H1 (cell line): ENCODE results near the gene THSD1. TPM values are rescaled to one million over a fixed set of nuclear protein-coding genes. Genes with fewer than 3 reads are reported as not detected.
A peak's percentile ranks its signal among the peaks of the same experiment; 100 is the strongest.

Source experiments
- CTCF ChIA-PET: fragments of 300-600 bp; sonication (Branson Sonifier 250); formaldehyde crosslinking; loops from one replicate; lab custom pipeline; 2021; ENCODE audit not compliant: partially characterized antibody; lab: Charles Lee
- POLR2A ChIA-PET: fragments of 300-600 bp; sonication (Branson Sonifier 250); formaldehyde crosslinking; loops from one replicate; lab custom pipeline; 2021; ENCODE audit warnings: inconsistent platforms; ENCODE audit not compliant: partially characterized antibody; lab: Charles Lee
- DNase-seq, 2 experiments: peaks; one replicate each; pipeline versions ENCODE4 v3.0.0 to v3.0.0-alpha.2; 2010 to 2022; ENCODE audit warnings: low spot score in 2 of 2, low read depth in 1 of 2, mixed read lengths in 1 of 2
- FAIRE-seq: peaks from 2 replicates; lab custom pipeline; 2011; peaks lifted over from hg19 to GRCh38; lab: Jason Lieb, UNC
- H2AFZ ChIP-seq: 2 replicates; pipeline ENCODE4 v1.8.1; 2012; ENCODE audit warnings: low read length, inconsistent platforms
- H2AK5ac ChIP-seq: 2 replicates; pipeline ENCODE4 v1.6.1; 2013; ENCODE audit warnings: low read depth, low read length
- H2BK120ac ChIP-seq: replicated peaks from 2 replicates; pipeline ENCODE3; 2013; ENCODE audit warnings: low read depth, low read length, inconsistent platforms
- H2BK12ac ChIP-seq: 2 replicates; pipeline ENCODE4 v1.6.1; 2013; ENCODE audit warnings: low read depth, low read length
- H2BK15ac ChIP-seq: 2 replicates; pipeline ENCODE4 v1.6.1; 2013; ENCODE audit warnings: low read length
- H2BK20ac ChIP-seq: 2 replicates; pipeline ENCODE4 v1.6.1; 2013; ENCODE audit warnings: low read length
- H2BK5ac ChIP-seq: 2 replicates; pipeline ENCODE4 v1.6.1; 2013; ENCODE audit warnings: low read depth, low read length
- H3K14ac ChIP-seq: 2 replicates; pipeline ENCODE4 v1.6.1; 2013; ENCODE audit warnings: inconsistent platforms; ENCODE audit not compliant: insufficient read length
- H3K18ac ChIP-seq: 2 replicates; pipeline ENCODE4 v1.6.1; 2013; ENCODE audit warnings: low read length; ENCODE audit errors: extremely low read depth
- H3K23ac ChIP-seq: 2 replicates; pipeline ENCODE4 v1.6.1; 2013; ENCODE audit warnings: inconsistent platforms; ENCODE audit not compliant: insufficient read length
- H3K23me2 ChIP-seq: 2 replicates; pipeline ENCODE4 v1.6.1; 2013; ENCODE audit warnings: low read depth, low read length
- H3K27ac ChIP-seq: 2 replicates; pipeline ENCODE4 v1.6.1; 2011; ENCODE audit warnings: low read depth, low read length, inconsistent platforms
- H3K27me3 ChIP-seq, 4 experiments: replicated peaks in 1 of 4; 1 replicate in 1 of 4; 2 replicates in 3 of 4; pipeline versions ENCODE4 v1.6.1 to v1.8.1; 2011 to 2013; ENCODE audit warnings: low read length in 3 of 4, mild to moderate bottlenecking in 3 of 4, inconsistent platforms in 2 of 4, mixed read lengths in 2 of 4, moderate library complexity in 1 of 4; ENCODE audit not compliant: control insufficient read depth in 3 of 4, insufficient read depth in 3 of 4; ENCODE audit errors: extremely low read depth in 1 of 4
- H3K36me3 ChIP-seq, 4 experiments: 2 replicates each; pipeline versions ENCODE4 v1.6.1 to v1.8.1; 2011 to 2013; ENCODE audit warnings: mild to moderate bottlenecking in 4 of 4, low read length in 3 of 4, moderate library complexity in 2 of 4, control low read depth in 1 of 4, inconsistent platforms in 1 of 4; ENCODE audit not compliant: insufficient read depth in 4 of 4, control insufficient read depth in 2 of 4
- H3K4ac ChIP-seq: replicated peaks from 2 replicates; pipeline ENCODE3; 2013; ENCODE audit warnings: low read length, low read depth, mixed read lengths, inconsistent platforms; ENCODE audit not compliant: insufficient read length
- H3K4me1 ChIP-seq, 4 experiments: replicated peaks in 1 of 4; 1 replicate in 1 of 4; 2 replicates in 3 of 4; pipeline versions ENCODE4 v1.6.1 to v1.8.1; 2011 to 2013; ENCODE audit warnings: low read length in 3 of 4, inconsistent platforms in 2 of 4, mixed read lengths in 1 of 4; ENCODE audit not compliant: insufficient read depth in 4 of 4, control insufficient read depth in 3 of 4
- H3K4me2 ChIP-seq, 2 experiments: 2 replicates each; pipeline versions ENCODE4 v1.6.1 to v1.8.1; 2011 to 2013; ENCODE audit warnings: low read depth in 2 of 2, low read length in 2 of 2, control low read depth in 1 of 2, inconsistent platforms in 1 of 2, mild to moderate bottlenecking in 1 of 2; ENCODE audit not compliant: insufficient read depth in 1 of 2
- H3K4me3 ChIP-seq, 4 experiments: fragments of 200-600, 300-600 bp in 1 of 4; sonication (generic), shearing (Covaris generic), sonication (Bioruptor Twin) in 1 of 4; 2 replicates each; pipeline versions ENCODE4 v1.5.1 to v1.8.1; 2011 to 2016; ENCODE audit warnings: low read length in 4 of 4, low read depth in 3 of 4, control low read depth in 2 of 4, inconsistent platforms in 2 of 4, mild to moderate bottlenecking in 2 of 4, mixed read lengths in 1 of 4, moderate library complexity in 1 of 4; ENCODE audit not compliant: insufficient read depth in 2 of 4; ENCODE audit errors: extremely low read depth in 1 of 4
- H3K56ac ChIP-seq: replicated peaks from 2 replicates; pipeline ENCODE3; 2013; ENCODE audit warnings: low read depth, mild to moderate bottlenecking, mixed read lengths, low read length, inconsistent platforms; ENCODE audit not compliant: insufficient read length
- H3K79me1 ChIP-seq: 2 replicates; pipeline ENCODE4 v1.6.1; 2013; ENCODE audit warnings: low read depth, low read length, control low read depth
- H3K79me2 ChIP-seq, 2 experiments: 2 replicates each; pipeline versions ENCODE4 v1.6.1 to v1.8.1; 2012 to 2013; ENCODE audit warnings: low read length in 2 of 2, mild to moderate bottlenecking in 2 of 2, inconsistent platforms in 1 of 2; ENCODE audit not compliant: insufficient read depth in 2 of 2, control insufficient read depth in 1 of 2
- H3K9ac ChIP-seq, 4 experiments: replicated peaks in 1 of 4; 1 replicate in 1 of 4; 2 replicates in 3 of 4; pipeline versions ENCODE4 v1.6.1 to v1.8.1; 2011 to 2013; ENCODE audit warnings: low read depth in 3 of 4, low read length in 3 of 4, control low read depth in 2 of 4, mild to moderate bottlenecking in 2 of 4, moderate library complexity in 2 of 4, inconsistent platforms in 1 of 4; ENCODE audit errors: extremely low read depth in 1 of 4
- H3K9me3 ChIP-seq, 2 experiments: 2 replicates each; pipeline versions ENCODE4 v1.6.1 to v1.8.1; 2012 to 2013; ENCODE audit warnings: mild to moderate bottlenecking in 2 of 2, moderate library complexity in 2 of 2, control low read depth in 1 of 2, inconsistent platforms in 1 of 2, low read depth in 1 of 2, low read length in 1 of 2, mixed read lengths in 1 of 2; ENCODE audit not compliant: insufficient read depth in 2 of 2
- H4K20me1 ChIP-seq, 2 experiments: replicated peaks in 1 of 2; 2 replicates each; pipeline versions ENCODE3 to v1.8.1; 2011 to 2013; ENCODE audit warnings: inconsistent platforms in 2 of 2, low read length in 2 of 2, mild to moderate bottlenecking in 1 of 2; ENCODE audit not compliant: insufficient read depth in 2 of 2, control insufficient read depth in 1 of 2
- H4K5ac ChIP-seq: 2 replicates; pipeline ENCODE4 v1.6.1; 2013; ENCODE audit warnings: low read length, low read depth, mixed read lengths, inconsistent platforms; ENCODE audit not compliant: insufficient read length
- H4K8ac ChIP-seq: 2 replicates; pipeline ENCODE4 v1.8.0; 2013; ENCODE audit warnings: mild to moderate bottlenecking, moderate library complexity, low read length, inconsistent platforms; ENCODE audit not compliant: insufficient read depth; ENCODE audit errors: extremely low read depth
- H4K91ac ChIP-seq: replicated peaks from 2 replicates; pipeline ENCODE3; 2013; ENCODE audit warnings: low read length, mixed read lengths, inconsistent platforms; ENCODE audit not compliant: insufficient read length
- POLR2A ChIP-seq, 2 experiments: IDR thresholded peaks; 1 replicate in 1 of 2; 2 replicates in 1 of 2; pipeline ENCODE4 v1.6.1; 2011; ENCODE audit warnings: low read depth in 2 of 2, low read length in 2 of 2, mild to moderate bottlenecking in 2 of 2; ENCODE audit errors: control extremely low read depth in 1 of 2
- RNF2 ChIP-seq: fragments of 200-900, 300-1000 bp; sonication (generic); IDR thresholded peaks from 2 replicates; pipeline ENCODE4 v1.7.1; 2016; ENCODE audit warnings: borderline replicate concordance, low read depth, mild to moderate bottlenecking, antibody characterized with exemption, low read length; ENCODE audit not compliant: poor library complexity, severe bottlenecking; ENCODE audit errors: missing control alignments
- WGBS, 2 experiments: shearing (Covaris generic) in 1 of 2; methylation state at CpG; one replicate each; pipeline versions ENCODE4 v1.1.6 to v1.1.7; 2013 to 2015; ENCODE audit warnings: low lambda C conversion rate in 2 of 2, mixed read lengths in 2 of 2, inconsistent platforms in 1 of 2, low coverage in 1 of 2, missing lambda C conversion rate in 1 of 2; ENCODE audit not compliant: insufficient replicate concordance in 2 of 2, insufficient coverage in 1 of 2, insufficient read length in 1 of 2; ENCODE audit errors: extremely low coverage in 1 of 2, missing lambda C conversion rate in 1 of 2; 5-methylcytosine and 5-hydroxymethylcytosine counted together
- polyA plus RNA-seq, 7 experiments: library from polyadenylated mRNA; depleted of rRNA in 3 of 7; stranded (reverse) in 5 of 7; unstranded in 2 of 7; fragments of >200 nt in 5 of 7; fragments of 200-250 nt in 2 of 7; gene quantifications; 1 replicate in 5 of 7; 2 replicates in 1 of 7; 4 replicates in 1 of 7; pipeline versions ENCODE4 v1.2.1 to v1.2.3, GENCODE V29; 2011 to 2013; ENCODE audit warnings: missing spikeins in 2 of 7, mixed read lengths in 2 of 7
- total RNA-seq: library from RNA; stranded (reverse); fragmentation: NEBNext Ultra II Directional; extraction: Animal tissue kit (Norgen Biotek cat#: 25700); gene quantifications from 2 replicates; pipeline ENCODE4 v1.2.1, GENCODE V29; 2021

THSD1 gene
- total and polyA plus RNA-seq, 2 of the 8 experiments (the other 6 are each of a cell fraction or from before 2014, with no cell fraction given) = 0.17 to 0.35 TPM

- Histone ChIP-seq H4K91ac (no peak overlapping the region), H3K27ac (no peak overlapping the region), H3K4me3 (peak overlapping the region; percentile 47 to 74 (median 58)), H4K8ac (no peak overlapping the region), H2AK5ac (no peak overlapping the region), H3K79me2 (no peaks in the 10 kb centered on the region), H3K56ac (no peak overlapping the region), H2BK120ac (no peak overlapping the region), H3K23ac (no peak overlapping the region), H2AFZ (peak overlapping the region; percentile 63; the same call in 1 of the 2 replicates), H3K36me3 (no peaks in the 10 kb centered on the region), H3K4me1 (peaks cover 0 to 5% (median 2%) of the 10 kb centered on the region in 4 experiments; a peak in 2 of 7 replicates), H3K18ac (no peak overlapping the region), H3K9me3 (no peaks in the 10 kb centered on the region), H2BK5ac (no peak overlapping the region), H2BK12ac (no peak overlapping the region), H3K23me2 (peaks cover 7% of the 10 kb centered on the region), H2BK15ac (no peak overlapping the region), H2BK20ac (no peak overlapping the region), H3K9ac (no peak overlapping the region), H4K5ac (no peak overlapping the region), H3K4me2 (peak overlapping the region; percentile 75 to 88), H3K79me1 (no peaks in the 10 kb centered on the region), H3K4ac (no peak overlapping the region), H3K14ac (no peak overlapping the region), H3K27me3 (peaks cover 3 to 30% (median 16%) of the 10 kb centered on the region in 4 experiments; a peak in 6 of 7 replicates), H4K20me1 (no peaks in the 10 kb centered on the region)
- ChIA-PET CTCF (interaction anchor here (0.6 to 1.4 kb wide), 4 partner anchors 18 to 68 kb away, joined by 3 to 4 read pairs (median 4); no protein-coding TSS in a partner anchor), POLR2A (interaction anchor here (0.9 kb wide), 1 partner anchor 44 kb away, joined by 3 read pairs; no protein-coding TSS in a partner anchor)
- FAIRE-seq = no peak
- TF ChIP-seq RNF2 (peak; percentile 44), POLR2A (IDR thresholded peaks at IDR 0.05; ENCODE audit: control extremely low read depth in 1 of 2, low read depth in 2 of 2, low read length in 2 of 2) (no peak)
- DNase-seq = no peak
- 17% methylated on average over 14 of the region's 14 CpGs; no CpG with 5 or more reads in 1 of the 2 experiments for WGBS, 2 experiments
Observed at GRCh38 chr13:52405369-52405766, 604 bp downstream of the THSD1 start.
